RPMI7951 (cell line): ENCODE measurements around the gene CALD1. TPM values are rescaled to one million over a fixed set of nuclear protein-coding genes. Genes with fewer than 3 reads are reported as not detected.

Experiments
- DNase-seq: peaks from one replicate; pipeline ENCODE4 v3.0.0-alpha.2; 2012; ENCODE audit warnings: low read depth
- total RNA-seq: library from RNA; depleted of rRNA; stranded (reverse); fragments of >200 nt; shearing (Covaris generic); gene quantifications from 2 replicates; pipeline ENCODE4 v1.2.3, GENCODE V29; 2014

Gene CALD1
- total RNA-seq, 1 experiment from 2014 or later, result 259 TPM

- DNase-seq, result no peak
Measured at GRCh38 chr7:134763960-134764359, 15.5 kb upstream of the CALD1 start.

- no peak for DNase-seq
Measured at GRCh38 chr7:134764365-134764764, 15.1 kb upstream of the CALD1 start.

GRCh38 chr7:134766779-134767519 is 12.5 kb upstream of the CALD1 start:
- DNase-seq, result no peak

GRCh38 chr7:134767520-134768168 is 11.8 kb upstream of the CALD1 start:
- no peak for DNase-seq

GRCh38 chr7:134768243-134768642 is 11.2 kb upstream of the CALD1 start:
- no peak for DNase-seq

GRCh38 chr7:134770676-134771075 is 8.8 kb upstream of the CALD1 start:
- DNase-seq, result no peak

- no peak for DNase-seq
Measured at GRCh38 chr7:134771111-134771510, 8.3 kb upstream of the CALD1 start.

- DNase-seq, result no peak
Measured at GRCh38 chr7:134771889-134772288, 7.5 kb upstream of the CALD1 start.

- DNase-seq, result no peak
Measured at GRCh38 chr7:134772401-134772800, 7.0 kb upstream of the CALD1 start.

GRCh38 chr7:134773164-134773563 is 6.3 kb upstream of the CALD1 start:
- no peak for DNase-seq

GRCh38 chr7:134774119-134774518 is 5.3 kb upstream of the CALD1 start:
- no peak for DNase-seq

GRCh38 chr7:134777470-134777869 is 2.0 kb upstream of the CALD1 start:
- DNase-seq, result no peak

GRCh38 chr7:134777908-134778580 is 1.4 kb upstream of the CALD1 start:
- peak; percentile 38 for DNase-seq

- no peak for DNase-seq
Measured at GRCh38 chr7:134779741-134780065, 269 bp downstream of the CALD1 start.

GRCh38 chr7:134780166-134780828 is 863 bp downstream of the CALD1 start:
- DNase-seq, result peak; percentile 29

GRCh38 chr7:134781171-134781570 is 1.7 kb downstream of the CALD1 start:
- peak; percentile 21 for DNase-seq

- peak; percentile 54 for DNase-seq
Measured at GRCh38 chr7:134782121-134782623, 2.7 kb downstream of the CALD1 start.

GRCh38 chr7:134783294-134784069 is 4.0 kb downstream of the CALD1 start:
- peak; percentile 15 for DNase-seq

- DNase-seq, result peak; percentile 57
Measured at GRCh38 chr7:134784251-134785049, 5.0 kb downstream of the CALD1 start.

- no peak for DNase-seq
Measured at GRCh38 chr7:134785842-134786241, 6.4 kb downstream of the CALD1 start.

GRCh38 chr7:134787064-134787463 is 7.6 kb downstream of the CALD1 start:
- no peak for DNase-seq
